Smooth muscle cell (in vitro differentiated cells): Measurements from ENCODE around the gene MET. TPM values are rescaled to one million over a fixed set of nuclear protein-coding genes. Genes with fewer than 3 reads are reported as not detected.

Source experiments
- DNase-seq: peaks from one replicate; lab custom pipeline; 2025; ENCODE audit not compliant: unreplicated experiment; lab: John Stamatoyannopoulos, UW
- H2AFZ ChIP-seq: fragments of 200-600 bp; sonication (generic); 2 replicates; pipeline ENCODE4 v1.6.0; 2016; ENCODE audit warnings: antibody characterized with exemption, low read depth, mild to moderate bottlenecking
- H3F3A ChIP-seq: fragments of 200-600 bp; sonication (generic); 2 replicates; pipeline ENCODE4 v1.6.0; 2017; ENCODE audit warnings: antibody characterized with exemption, low read depth
- H3K27ac ChIP-seq: fragments of 200-600 bp; sonication (generic); 2 replicates; pipeline ENCODE4 v1.5.1; 2016; ENCODE audit warnings: low read depth, mild to moderate bottlenecking
- H3K27me3 ChIP-seq: fragments of 200-600 bp; sonication (generic); 2 replicates; pipeline ENCODE4 v1.6.1; 2016; ENCODE audit warnings: low read depth, mild to moderate bottlenecking
- H3K36me3 ChIP-seq: fragments of 200-600 bp; sonication (generic); 2 replicates; pipeline ENCODE4 v1.5.1; 2016; ENCODE audit warnings: low read depth
- H3K4me1 ChIP-seq: fragments of 200-600 bp; sonication (generic); 2 replicates; pipeline ENCODE4 v1.5.1; 2016; ENCODE audit warnings: low read depth
- H3K4me2 ChIP-seq: fragments of 200-600 bp; sonication (generic); 2 replicates; pipeline ENCODE4 v1.6.0; 2016; ENCODE audit warnings: mild to moderate bottlenecking
- H3K4me3 ChIP-seq: fragments of 200-600 bp; sonication (generic); 2 replicates; pipeline ENCODE4 v1.5.1; 2016; ENCODE audit warnings: mild to moderate bottlenecking
- H3K79me2 ChIP-seq: fragments of 200-600 bp; sonication (generic); 2 replicates; pipeline ENCODE4 v1.6.0; 2016; ENCODE audit warnings: low read depth, mild to moderate bottlenecking
- H3K9ac ChIP-seq: fragments of 200-600 bp; sonication (generic); 2 replicates; pipeline ENCODE4 v1.6.0; 2016; ENCODE audit warnings: low read depth
- H3K9me3 ChIP-seq: fragments of 200-600 bp; sonication (generic); replicated peaks from 2 replicates; pipeline ENCODE4 v1.5.1; 2016; ENCODE audit warnings: low read depth
- H4K20me1 ChIP-seq: fragments of 200-600 bp; sonication (generic); 2 replicates; pipeline ENCODE4 v1.6.0; 2016; ENCODE audit warnings: low read depth
- CTCF ChIP-seq: fragments of 200-600 bp; sonication (generic); IDR thresholded peaks from 2 replicates; pipeline ENCODE4 v1.5.1; 2017; ENCODE audit warnings: borderline replicate concordance, mild to moderate bottlenecking, antibody characterized with exemption; ENCODE audit not compliant: insufficient read depth, poor library complexity, severe bottlenecking
- WGBS: methylation state at CpG from one replicate; pipeline ENCODE4 v1.1.7; 2016; ENCODE audit warnings: low lambda C conversion rate; 5-methylcytosine and 5-hydroxymethylcytosine counted together
- polyA plus RNA-seq: library from polyadenylated mRNA; unstranded; fragments of >200 nt; fragmentation: Nextera tagmentation; extraction: Ambion mirVana; gene quantifications from 2 replicates; pipeline ENCODE4 v1.2.1, GENCODE V29; 2016
- total RNA-seq: library from RNA; depleted of rRNA; stranded (reverse); fragments of >200 nt; gene quantifications from 2 replicates; pipeline ENCODE4 v1.2.3, GENCODE V29; 2014

Gene MET
- total and polyA plus RNA-seq, 2 experiments from 2014 or later = 1.2 to 12.0 TPM

DNA sequence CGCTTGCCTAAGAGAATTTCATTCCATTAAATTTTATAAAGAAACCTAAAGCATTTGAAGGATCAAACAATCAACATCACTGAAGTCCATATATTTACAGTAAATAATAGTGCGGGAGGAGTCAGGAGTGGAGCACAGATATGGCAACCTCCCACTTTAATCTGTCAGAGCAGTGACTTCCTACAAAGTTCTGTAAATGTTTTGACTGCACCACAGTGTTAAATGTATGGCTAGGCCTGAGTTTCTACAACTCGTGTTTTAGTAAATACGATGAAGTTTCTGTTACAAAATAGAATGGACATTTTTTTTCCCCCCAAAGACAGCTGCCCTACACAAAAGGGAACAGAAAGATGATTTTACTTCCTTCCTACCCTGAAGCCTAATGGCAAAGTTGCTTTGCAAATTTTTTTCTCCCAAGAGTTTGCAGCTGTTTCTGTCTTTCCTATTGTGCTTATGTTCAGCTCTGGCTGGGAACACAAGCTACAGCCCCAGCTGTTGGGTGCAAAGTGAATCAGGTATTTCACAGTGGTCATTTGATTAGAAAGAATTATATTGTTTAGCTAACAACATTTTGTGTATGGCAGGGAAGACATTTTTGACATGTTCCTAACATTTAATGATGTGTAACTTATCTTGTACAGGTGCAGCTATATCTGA, 62.1 kb downstream of the MET start:
- Histone ChIP-seq H2AFZ (no peak overlapping the region), H3K27ac (no peak overlapping the region), H3K4me2 (no peak overlapping the region), H3K4me1 (no peaks in the 10 kb centered on the region), H3K4me3 (no peak overlapping the region), H3F3A (no peaks in the 10 kb centered on the region), H3K27me3 (no peaks in the 10 kb centered on the region), H3K79me2 (no peaks in the 10 kb centered on the region), H3K9me3 (no peaks in the 10 kb centered on the region), H4K20me1 (no peaks in the 10 kb centered on the region), H3K9ac (no peak overlapping the region), H3K36me3 (no peaks in the 10 kb centered on the region)
- no peak for TF ChIP-seq CTCF
- WGBS = 62% methylated on average over 4 of the region's 4 CpGs
- no peak for DNase-seq

GRCh38 chr7:116734710-116735109, 62.7 kb downstream of the MET start:
- Histone ChIP-seq H3K9ac (no peak overlapping the region), H3K36me3 (no peaks in the 10 kb centered on the region), H3K9me3 (no peaks in the 10 kb centered on the region), H3K4me2 (no peak overlapping the region), H3K4me1 (no peaks in the 10 kb centered on the region), H3K4me3 (no peak overlapping the region), H3K79me2 (no peaks in the 10 kb centered on the region), H4K20me1 (no peaks in the 10 kb centered on the region), H3K27ac (no peak overlapping the region), H2AFZ (no peak overlapping the region), H3F3A (no peaks in the 10 kb centered on the region), H3K27me3 (no peaks in the 10 kb centered on the region)
- no peak for DNase-seq
- WGBS = 64% methylated on average over 6 of the region's 6 CpGs
- no peak for TF ChIP-seq CTCF

GRCh38 chr7:116736927-116737715, 65.1 kb downstream of the MET start:
- Histone ChIP-seq H3K4me2 (no peak overlapping the region), H2AFZ (no peak overlapping the region), H3K4me3 (no peak overlapping the region), H3F3A (no peaks in the 10 kb centered on the region), H3K36me3 (no peaks in the 10 kb centered on the region), H3K27me3 (no peaks in the 10 kb centered on the region), H3K9ac (no peak overlapping the region), H3K27ac (no peak overlapping the region), H3K9me3 (no peaks in the 10 kb centered on the region), H3K4me1 (no peaks in the 10 kb centered on the region), H3K79me2 (no peaks in the 10 kb centered on the region), H4K20me1 (no peaks in the 10 kb centered on the region)
- no peak for DNase-seq
- 76% methylated on average over 8 of the region's 8 CpGs for WGBS
- no peak for TF ChIP-seq CTCF
